Activated CD8-positive, alpha-beta T cell treated with anti-CD3 and anti-CD28 coated beads for 36 hours (primary cell): ENCODE results near the gene PRR14. TPM values are rescaled to one million over a fixed set of nuclear protein-coding genes. Genes with fewer than 3 reads are reported as not detected.

Experiments
- ATAC-seq: fragments of 200-7000 bp; cut with Tn5 transposase; one replicate; pipeline ENCODE4 v1.10.0; 2021; ENCODE audit warnings: mild to moderate bottlenecking, moderate library complexity
- CTCF ChIA-PET: fragments of 350-600 bp; sonication (Branson Sonifier 250); formaldehyde crosslinking; loops from one replicate; lab custom pipeline; 2021; ENCODE audit warnings: antibody characterized with exemption; lab: Charles Lee
- POLR2A ChIA-PET: fragments of 350-600 bp; sonication (Branson Sonifier 250); formaldehyde crosslinking; loops from one replicate; lab custom pipeline; 2021; ENCODE audit warnings: antibody characterized with exemption; lab: Charles Lee
- DNase-seq: peaks from one replicate; pipeline ENCODE4 v3.0.0-alpha.2; 2020
- H3K27ac Mint-ChIP-seq: one replicate; pipeline ENCODE4 v1.8.0; 2021; ENCODE audit warnings: mild to moderate bottlenecking, mixed read lengths
- H3K27me3 Mint-ChIP-seq: one replicate; pipeline ENCODE4 v1.8.0; 2021; ENCODE audit warnings: mixed read lengths
- H3K36me3 Mint-ChIP-seq: one replicate; pipeline ENCODE4 v1.8.0; 2021; ENCODE audit warnings: low read depth, mixed read lengths
- H3K4me1 Mint-ChIP-seq: one replicate; pipeline ENCODE4 v1.8.0; 2021; ENCODE audit warnings: low read depth, mixed read lengths
- H3K4me3 Mint-ChIP-seq: one replicate; pipeline ENCODE4 v1.8.0; 2021; ENCODE audit warnings: mild to moderate bottlenecking, moderate library complexity, mixed read lengths
- H3K9me3 Mint-ChIP-seq: one replicate; pipeline ENCODE4 v1.8.0; 2021; ENCODE audit warnings: mixed read lengths
- CTCF ChIP-seq: fragments of 200-600 bp; IDR thresholded peaks from one replicate; pipeline ENCODE4 v1.8.0; 2022; ENCODE audit warnings: antibody characterized with exemption, mild to moderate bottlenecking
- intact Hi-C: fragments of 100-400 bp; cut with micrococcal nuclease; formaldehyde crosslinking; loops from one replicate; pipeline ENCODE4 v1.10.0; 2022
- total RNA-seq, 2 experiments: library from RNA; stranded (reverse); gene quantifications; one replicate each; pipeline ENCODE4 v1.2.3, GENCODE V29; 2021

Gene PRR14
- total RNA-seq, 2 experiments from 2014 or later, result 74.0 to 76.6 TPM

DNA sequence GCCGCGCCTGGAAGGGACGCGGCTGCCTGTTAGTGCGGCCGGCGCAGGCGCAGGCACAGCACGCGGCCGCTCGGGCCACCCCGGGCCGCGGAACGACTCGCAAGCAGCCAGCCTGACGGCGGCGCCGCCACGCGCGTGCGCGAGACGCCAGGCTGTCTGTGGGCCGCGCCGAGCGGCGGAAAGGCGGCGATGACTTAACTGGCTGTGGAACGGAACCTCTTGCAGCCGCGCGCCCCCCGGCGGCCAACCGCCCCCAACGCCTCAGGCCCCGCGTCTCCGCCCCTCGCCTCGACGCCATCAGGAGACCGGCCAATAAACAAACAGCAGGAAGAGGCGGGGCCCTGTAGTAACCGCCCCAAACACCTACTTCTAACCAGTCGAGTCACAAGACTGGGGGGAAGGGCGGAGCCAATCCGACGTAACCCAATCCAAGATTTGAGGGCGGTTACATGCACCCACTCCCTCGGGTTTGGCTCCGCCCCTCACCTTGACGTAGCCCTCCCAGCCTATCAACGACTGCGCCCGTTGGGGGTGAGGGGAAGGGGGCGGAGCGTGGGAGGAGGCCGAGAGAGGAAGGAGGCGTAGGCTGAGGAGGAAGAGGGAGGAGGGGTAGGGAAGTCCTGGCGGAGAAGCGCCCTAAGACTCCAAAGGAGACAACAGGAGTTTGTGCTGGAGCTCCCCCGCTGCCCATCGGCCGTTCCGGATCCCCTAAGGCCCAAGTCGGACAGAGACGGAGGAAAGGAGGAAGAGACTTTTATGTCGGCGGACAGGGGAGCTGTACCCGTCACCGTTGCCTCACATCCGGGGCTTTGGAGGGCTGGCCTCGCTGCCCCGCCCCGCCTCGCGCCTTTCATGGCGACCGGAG, 7.3 kb downstream of the PRR14 start, which contains the start of gene FBRS:
FBRS (plus strand) TSS at position 566 of the 865 bp plus-strand sequence. CDS start 1,088 bp downstream, outside the sequence.
- peak; percentile 100 for DNase-seq
- intact Hi-C loops, result loop anchor here (10.0 kb wide), 1 partner anchor 237 kb away; the partner anchor contains the start of genes BCL7C and CTF1
- Mint-ChIP-seq H3K27ac (peak within 1 kb of the TSS; percentile 100), H3K4me1 (peaks cover 41% of the 10 kb centered on the region), H3K9me3 (no peaks in the 10 kb centered on the region), H3K36me3 (peaks cover 54% of the 10 kb centered on the region), H3K4me3 (peak within 1 kb of the TSS; percentile 97), H3K27me3 (no peaks in the 10 kb centered on the region)
- ATAC-seq, result peak; percentile 79
- TF ChIP-seq CTCF, result peak; percentile 62
- ChIA-PET CTCF (interaction anchor here (0.6 to 4.6 kb wide), 9 partner anchors 16 to 228 kb away, joined by 3 to 67 read pairs (median 4); partner anchors contain the start of gene DCTPP1), POLR2A (interaction anchor here (0.6 to 4.1 kb wide), 11 partner anchors 8 to 280 kb away, joined by 3 to 36 read pairs (median 4); partner anchors contain the start of genes PHKG2, PRR14 and SRCAP)

GRCh38 chr16:30658731-30659506, 8.2 kb downstream of the PRR14 start:
- ATAC-seq, result peak; percentile 69
- CTCF ChIA-PET, result interaction anchor here (1.2 to 4.6 kb wide), 9 partner anchors 9 to 229 kb away, joined by 3 to 67 read pairs (median 5); partner anchors contain the start of genes DCTPP1 and PRR14
- DNase-seq, result peak; percentile 98
- H3K4me1 Mint-ChIP-seq, result peaks cover 48% of the 10 kb centered on the region
- H3K27me3 Mint-ChIP-seq, result no peaks in the 10 kb centered on the region
- intact Hi-C loops, result loop anchor here (10.0 kb wide), 1 partner anchor 236 kb away; the partner anchor contains the start of genes BCL7C and CTF1
- POLR2A ChIA-PET, result interaction anchor here (0.6 to 4.1 kb wide), 16 partner anchors 9 to 300 kb away, joined by 3 to 36 read pairs (median 4); partner anchors contain the start of genes PHKG2, PRR14 and SRCAP
- peak overlapping the region; percentile 100 for H3K27ac Mint-ChIP-seq
- H3K9me3 Mint-ChIP-seq, result no peaks in the 10 kb centered on the region
- H3K4me3 Mint-ChIP-seq, result peak overlapping the region; percentile 97
- TF ChIP-seq CTCF, result no peak
- H3K36me3 Mint-ChIP-seq, result peaks cover 60% of the 10 kb centered on the region

- no peak for TF ChIP-seq CTCF
- H3K36me3 Mint-ChIP-seq, result peaks cover 61% of the 10 kb centered on the region
- no peaks in the 10 kb centered on the region for H3K27me3 Mint-ChIP-seq
- ATAC-seq (no peak), DNase-seq (peak; percentile 58)
- POLR2A ChIA-PET, result interaction anchor here (0.6 to 4.1 kb wide), 20 partner anchors 9 to 698 kb away, joined by 3 to 36 read pairs (median 4); partner anchors contain the start of genes PHKG2, PRR14, SRCAP and TMEM219
- H3K4me3 Mint-ChIP-seq, result peak overlapping the region; percentile 91
- peaks cover 50% of the 10 kb centered on the region for H3K4me1 Mint-ChIP-seq
- CTCF ChIA-PET, result interaction anchor here (0.7 to 4.6 kb wide), 10 partner anchors 9 to 186 kb away, joined by 3 to 67 read pairs (median 5); partner anchors contain the start of gene PRR14
- intact Hi-C loops, result loop anchor here (1.0 to 10.0 kb wide), 2 partner anchors 35 to 235 kb away; partner anchors contain the start of genes BCL7C and CTF1
- peak overlapping the region; percentile 98 for H3K27ac Mint-ChIP-seq
- no peaks in the 10 kb centered on the region for H3K9me3 Mint-ChIP-seq
Observed at GRCh38 chr16:30659507-30660423, 9.0 kb downstream of the PRR14 start.
